SU-DHL-6 (cell line): ENCODE data around the gene SLC24A3.

Source experiments
- H2AFZ ChIP-seq: fragments of 200-600 bp; sonication (generic); 2 replicates; pipeline ENCODE4 v1.6.1; 2014; ENCODE audit warnings: low read depth, mild to moderate bottlenecking, moderate library complexity, mixed read lengths, antibody characterized with exemption, low read length; ENCODE audit not compliant: severe bottlenecking
- H3F3A ChIP-seq: fragments of 200-600 bp; shearing (Covaris generic); 2 replicates; pipeline ENCODE4 v1.6.0; 2016; ENCODE audit warnings: antibody characterized with exemption, mild to moderate bottlenecking; ENCODE audit not compliant: insufficient read depth
- H3K27ac ChIP-seq: fragments of 200-600 bp; sonication (generic); 2 replicates; pipeline ENCODE4 v1.5.1; 2016; ENCODE audit warnings: low read depth, mild to moderate bottlenecking, low read length, moderate library complexity, mixed read lengths
- H3K27me3 ChIP-seq: fragments of 200-600 bp; sonication (generic), shearing (Covaris generic); 2 replicates; pipeline ENCODE4 v1.6.0; 2014; ENCODE audit warnings: mild to moderate bottlenecking, low read length
- H3K36me3 ChIP-seq: fragments of 200-600 bp; sonication (generic); 2 replicates; pipeline ENCODE4 v1.6.1; 2014; ENCODE audit warnings: mild to moderate bottlenecking, low read length, mixed read lengths
- H3K4me2 ChIP-seq: fragments of 300-600, 200-600 bp; shearing (Covaris generic), sonication (generic); 2 replicates; pipeline ENCODE4 v1.6.0; 2014; ENCODE audit warnings: low read length, low read depth, mild to moderate bottlenecking; ENCODE audit not compliant: poor library complexity, severe bottlenecking
- H3K4me3 ChIP-seq: fragments of 200-600 bp; sonication (generic); 2 replicates; pipeline ENCODE4 v1.5.1; 2014; ENCODE audit warnings: antibody characterized with exemption, low read length, mild to moderate bottlenecking, mixed read lengths; ENCODE audit not compliant: insufficient read depth, poor library complexity, severe bottlenecking
- H3K79me2 ChIP-seq: fragments of 200-600 bp; sonication (generic); 2 replicates; pipeline ENCODE4 v1.6.1; 2014; ENCODE audit warnings: mild to moderate bottlenecking, low read length, moderate library complexity; ENCODE audit not compliant: insufficient read depth
- H3K9ac ChIP-seq: fragments of 200-600 bp; sonication (generic); 2 replicates; pipeline ENCODE4 v1.7.0; 2014; ENCODE audit warnings: mild to moderate bottlenecking, low read length
- H3K9me2 ChIP-seq: fragments of 200-600 bp; sonication (generic); replicated peaks from 2 replicates; pipeline ENCODE4 v1.6.1; 2014; ENCODE audit warnings: low read length; ENCODE audit not compliant: insufficient read depth
- H3K9me3 ChIP-seq: fragments of 200-600 bp; sonication (generic); 2 replicates; pipeline ENCODE4 v1.6.1; 2014; ENCODE audit warnings: low read length, mixed read lengths; ENCODE audit not compliant: insufficient read depth
- H4K20me1 ChIP-seq: fragments of 200-600 bp; sonication (generic); 2 replicates; pipeline ENCODE4 v1.6.1; 2014; ENCODE audit warnings: low read depth, mild to moderate bottlenecking, antibody characterized with exemption, low read length, moderate library complexity, mixed read lengths
- EZH2phosphoT487 ChIP-seq: fragments of 200-600 bp; sonication (generic), shearing (Covaris generic); conservative IDR thresholded peaks from 2 replicates; pipeline ENCODE4 v1.6.1; 2018; ENCODE audit warnings: mild to moderate bottlenecking, antibody characterized with exemption, low read length, moderate library complexity, mixed read lengths
- TF ChIP-seq, protein P1 (sequence below): fragments of 200-600 bp; sonication (generic); IDR thresholded peaks from one replicate; pipeline ENCODE4 v1.5.1; 2017; ENCODE audit warnings: antibody characterized with exemption, mild to moderate bottlenecking, low read length, moderate library complexity; ENCODE audit not compliant: insufficient read depth, poor library complexity, severe bottlenecking

Gene SLC24A3

GRCh38 chr20:19620446-19620845, 408.0 kb downstream of the SLC24A3 start:
- Histone ChIP-seq H3K27ac (no peak overlapping the region), H3K27me3 (no peaks in the 10 kb centered on the region), H3K9me2 (no peaks in the 10 kb centered on the region), H3K36me3 (no peaks in the 10 kb centered on the region), H3K4me3 (no peak overlapping the region), H3K79me2 (no peaks in the 10 kb centered on the region), H3K9me3 (no peaks in the 10 kb centered on the region), H3F3A (no peaks in the 10 kb centered on the region), H3K9ac (no peak overlapping the region), H4K20me1 (no peaks in the 10 kb centered on the region), H3K4me2 (no peak overlapping the region), H2AFZ (no peak overlapping the region)
- TF ChIP-seq, protein P1, sequence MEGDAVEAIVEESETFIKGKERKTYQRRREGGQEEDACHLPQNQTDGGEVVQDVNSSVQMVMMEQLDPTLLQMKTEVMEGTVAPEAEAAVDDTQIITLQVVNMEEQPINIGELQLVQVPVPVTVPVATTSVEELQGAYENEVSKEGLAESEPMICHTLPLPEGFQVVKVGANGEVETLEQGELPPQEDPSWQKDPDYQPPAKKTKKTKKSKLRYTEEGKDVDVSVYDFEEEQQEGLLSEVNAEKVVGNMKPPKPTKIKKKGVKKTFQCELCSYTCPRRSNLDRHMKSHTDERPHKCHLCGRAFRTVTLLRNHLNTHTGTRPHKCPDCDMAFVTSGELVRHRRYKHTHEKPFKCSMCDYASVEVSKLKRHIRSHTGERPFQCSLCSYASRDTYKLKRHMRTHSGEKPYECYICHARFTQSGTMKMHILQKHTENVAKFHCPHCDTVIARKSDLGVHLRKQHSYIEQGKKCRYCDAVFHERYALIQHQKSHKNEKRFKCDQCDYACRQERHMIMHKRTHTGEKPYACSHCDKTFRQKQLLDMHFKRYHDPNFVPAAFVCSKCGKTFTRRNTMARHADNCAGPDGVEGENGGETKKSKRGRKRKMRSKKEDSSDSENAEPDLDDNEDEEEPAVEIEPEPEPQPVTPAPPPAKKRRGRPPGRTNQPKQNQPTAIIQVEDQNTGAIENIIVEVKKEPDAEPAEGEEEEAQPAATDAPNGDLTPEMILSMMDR: no peak
- TF ChIP-seq EZH2phosphoT487: no peak

- Histone ChIP-seq H3K79me2 (no peaks in the 10 kb centered on the region), H4K20me1 (no peaks in the 10 kb centered on the region), H3K27ac (no peak overlapping the region), H3K4me2 (no peak overlapping the region), H3K36me3 (no peaks in the 10 kb centered on the region), H3K27me3 (no peaks in the 10 kb centered on the region), H3F3A (no peaks in the 10 kb centered on the region), H3K9ac (no peak overlapping the region), H3K9me3 (no peaks in the 10 kb centered on the region), H3K9me2 (no peaks in the 10 kb centered on the region), H3K4me3 (no peak overlapping the region), H2AFZ (no peak overlapping the region)
- TF ChIP-seq EZH2phosphoT487: no peak
- TF ChIP-seq, protein P1: no peak
Observed at GRCh38 chr20:19621072-19621471, 408.6 kb downstream of the SLC24A3 start.

DNA sequence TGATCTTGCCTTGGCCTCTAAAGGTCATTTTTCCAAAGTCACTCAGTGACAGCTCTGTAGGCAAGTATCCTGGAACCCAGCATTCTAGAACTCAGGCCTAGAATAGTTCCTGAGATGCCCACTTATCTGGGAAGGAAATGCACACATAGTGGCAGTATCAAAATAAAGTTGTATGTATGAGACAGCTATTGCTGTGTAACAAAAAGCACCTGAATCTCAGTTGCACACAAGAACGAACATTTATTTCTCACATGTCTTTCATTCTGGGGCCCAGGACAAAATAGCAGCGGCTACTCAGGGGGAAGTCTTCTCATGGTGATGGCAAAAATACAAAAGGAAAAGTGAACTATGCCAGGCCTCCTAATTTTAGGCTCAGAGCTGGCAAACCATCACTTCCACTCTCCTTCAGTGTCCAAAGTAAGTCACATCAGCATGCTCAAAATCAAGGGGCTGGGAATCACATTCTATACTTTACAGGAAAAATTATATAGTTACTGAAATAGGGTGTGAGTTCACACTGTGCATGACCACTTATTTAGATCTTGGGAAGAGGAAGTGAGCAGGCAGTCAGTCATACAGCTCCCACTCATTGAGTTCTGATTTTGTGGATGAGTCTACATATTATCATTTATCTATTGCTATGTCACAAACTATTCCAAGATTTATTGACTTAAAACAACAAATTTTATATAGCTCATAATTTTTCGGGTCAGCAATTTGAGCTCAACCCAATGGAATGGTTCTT, 412.0 kb downstream of the SLC24A3 start:
- H3K9me2 ChIP-seq: no peaks in the 10 kb centered on the region
- no peak for TF ChIP-seq EZH2phosphoT487
- TF ChIP-seq, protein P1: no peak
- no peaks in the 10 kb centered on the region for H3K36me3 ChIP-seq
- no peaks in the 10 kb centered on the region for H3K9me3 ChIP-seq
- no peak overlapping the region for H3K4me3 ChIP-seq
- H3K27me3 ChIP-seq: no peaks in the 10 kb centered on the region
- no peak overlapping the region for H3K9ac ChIP-seq
- H4K20me1 ChIP-seq: no peaks in the 10 kb centered on the region
- H2AFZ ChIP-seq: no peak overlapping the region
- H3F3A ChIP-seq: no peaks in the 10 kb centered on the region
- H3K4me2 ChIP-seq: no peak overlapping the region
- no peaks in the 10 kb centered on the region for H3K79me2 ChIP-seq
- H3K27ac ChIP-seq: no peak overlapping the region
